Myocyte (in vitro differentiated cells): ENCODE results near the gene SEZ6. TPM values are rescaled to one million over a fixed set of nuclear protein-coding genes. Genes with fewer than 3 reads are reported as not detected.

ENCODE experiments used
- DNase-seq: peaks from one replicate; pipeline ENCODE4 v3.0.0-alpha.2; 2012; ENCODE audit warnings: low read depth
- total RNA-seq: library from RNA; depleted of rRNA; stranded (reverse); fragments of >200 nt; gene quantifications from 2 replicates; pipeline ENCODE4 v1.2.3, GENCODE V29; 2014

Gene SEZ6
- total RNA-seq, 1 donor from 2014 or later, result 0.16 TPM

- DNase-seq, result no peak
These were observed 28.0 kb downstream of the SEZ6 start for GRCh38 chr17:28977659-28978355.

- DNase-seq, result peak; percentile 54
These were observed 30.2 kb downstream of the SEZ6 start for GRCh38 chr17:28975646-28976045.

GRCh38 chr17:28975031-28975430 lies 30.8 kb downstream of the SEZ6 start:
- no peak for DNase-seq

GRCh38 chr17:28974451-28974850 lies 31.4 kb downstream of the SEZ6 start:
- DNase-seq, result no peak

- peak; percentile 93 for DNase-seq
These were observed 32.4 kb downstream of the SEZ6 start for GRCh38 chr17:28973425-28973824.

GRCh38 chr17:28972437-28972836 lies 33.4 kb downstream of the SEZ6 start:
- peak; percentile 72 for DNase-seq

- no peak for DNase-seq
These were observed 35.0 kb downstream of the SEZ6 start for GRCh38 chr17:28970879-28971278.

GRCh38 chr17:28969706-28970393 lies 36.0 kb downstream of the SEZ6 start:
- DNase-seq, result no peak

GRCh38 chr17:28968914-28969295 lies 36.9 kb downstream of the SEZ6 start:
- DNase-seq, result no peak

- DNase-seq, result no peak
These were observed 37.5 kb downstream of the SEZ6 start for GRCh38 chr17:28968231-28968913.

GRCh38 chr17:28967221-28968135 lies 38.4 kb downstream of the SEZ6 start:
- DNase-seq, result no peak

- DNase-seq, result no peak
These were observed 42.0 kb downstream of the SEZ6 start for GRCh38 chr17:28963841-28964240.

- DNase-seq, result no peak
These were observed 42.7 kb downstream of the SEZ6 start for GRCh38 chr17:28963055-28963611.

- DNase-seq, result no peak
These were observed 44.4 kb downstream of the SEZ6 start for GRCh38 chr17:28961391-28961790.

- DNase-seq, result no peak
These were observed 45.4 kb downstream of the SEZ6 start for GRCh38 chr17:28960256-28961061.

- DNase-seq, result no peak
These were observed 46.4 kb downstream of the SEZ6 start for GRCh38 chr17:28959471-28959871.

GRCh38 chr17:28958820-28959455 lies 46.9 kb downstream of the SEZ6 start:
- DNase-seq, result no peak

GRCh38 chr17:28957992-28958355 lies 47.9 kb downstream of the SEZ6 start:
- DNase-seq, result no peak

- DNase-seq, result no peak
These were observed 48.4 kb downstream of the SEZ6 start for GRCh38 chr17:28957277-28957991.
